ENCODE data around the gene DHRS7B.

DNA sequence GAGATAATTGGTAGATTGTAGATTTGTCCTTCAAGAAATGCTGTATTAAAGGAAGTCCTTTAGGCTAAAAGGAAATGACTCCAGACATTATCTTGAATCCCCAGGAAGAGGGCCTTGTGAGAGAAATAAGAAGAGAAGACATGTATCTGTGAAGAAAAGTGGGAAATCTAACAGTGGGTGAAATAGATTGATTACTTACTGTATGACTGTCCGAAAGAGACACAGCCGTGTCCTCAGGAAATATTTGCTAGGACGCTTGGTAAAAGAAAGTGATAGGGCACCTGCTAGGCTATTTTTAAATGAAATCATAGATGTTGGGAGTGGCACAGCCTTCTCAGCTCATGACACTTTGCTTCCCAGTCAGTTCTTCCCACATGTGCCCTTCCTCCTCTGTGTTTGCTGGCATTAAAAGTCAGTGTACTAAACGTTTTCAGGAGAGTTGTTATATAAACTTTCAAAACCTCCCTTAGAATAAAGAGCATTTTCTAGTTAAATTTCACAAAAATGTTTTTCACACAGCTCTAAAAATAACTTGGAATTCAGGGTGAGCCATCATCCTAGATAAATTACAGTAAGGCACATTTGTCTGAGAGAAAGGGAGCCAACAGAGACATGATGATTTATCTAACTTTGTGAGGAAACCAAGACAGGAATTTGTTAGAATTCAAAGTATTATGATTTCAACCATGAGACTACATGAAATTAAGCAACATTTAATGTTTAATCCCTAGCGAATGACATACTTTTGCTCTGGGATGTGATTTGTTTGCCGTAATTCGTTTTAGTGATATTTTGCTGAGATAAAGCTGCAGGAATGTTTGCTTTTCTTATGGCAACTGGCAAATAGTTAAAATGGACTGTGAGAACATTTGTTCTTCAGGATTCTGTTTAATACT is 35.0 kb downstream of the DHRS7B start:
- TF ChIP-seq CTCF (IDR thresholded peaks at IDR 0.05; ENCODE audit: poor library complexity, severe bottlenecking): no peak
- TF ChIP-seq POLR2AphosphoS5 (IDR thresholded peaks at IDR 0.05): no peak
- no peak for TF ChIP-seq TAF1 (IDR thresholded peaks at IDR 0.05; ENCODE audit: low read depth)
- TF ChIP-seq EZH2 (IDR thresholded peaks at IDR 0.05; ENCODE audit: borderline replicate concordance, insufficient read depth, low read length, poor library complexity, severe bottlenecking): no peak
- TF ChIP-seq MXI1 (conservative IDR thresholded peaks at IDR 0.05; ENCODE audit: poor library complexity, severe bottlenecking): no peak
- TF ChIP-seq, protein P1, sequence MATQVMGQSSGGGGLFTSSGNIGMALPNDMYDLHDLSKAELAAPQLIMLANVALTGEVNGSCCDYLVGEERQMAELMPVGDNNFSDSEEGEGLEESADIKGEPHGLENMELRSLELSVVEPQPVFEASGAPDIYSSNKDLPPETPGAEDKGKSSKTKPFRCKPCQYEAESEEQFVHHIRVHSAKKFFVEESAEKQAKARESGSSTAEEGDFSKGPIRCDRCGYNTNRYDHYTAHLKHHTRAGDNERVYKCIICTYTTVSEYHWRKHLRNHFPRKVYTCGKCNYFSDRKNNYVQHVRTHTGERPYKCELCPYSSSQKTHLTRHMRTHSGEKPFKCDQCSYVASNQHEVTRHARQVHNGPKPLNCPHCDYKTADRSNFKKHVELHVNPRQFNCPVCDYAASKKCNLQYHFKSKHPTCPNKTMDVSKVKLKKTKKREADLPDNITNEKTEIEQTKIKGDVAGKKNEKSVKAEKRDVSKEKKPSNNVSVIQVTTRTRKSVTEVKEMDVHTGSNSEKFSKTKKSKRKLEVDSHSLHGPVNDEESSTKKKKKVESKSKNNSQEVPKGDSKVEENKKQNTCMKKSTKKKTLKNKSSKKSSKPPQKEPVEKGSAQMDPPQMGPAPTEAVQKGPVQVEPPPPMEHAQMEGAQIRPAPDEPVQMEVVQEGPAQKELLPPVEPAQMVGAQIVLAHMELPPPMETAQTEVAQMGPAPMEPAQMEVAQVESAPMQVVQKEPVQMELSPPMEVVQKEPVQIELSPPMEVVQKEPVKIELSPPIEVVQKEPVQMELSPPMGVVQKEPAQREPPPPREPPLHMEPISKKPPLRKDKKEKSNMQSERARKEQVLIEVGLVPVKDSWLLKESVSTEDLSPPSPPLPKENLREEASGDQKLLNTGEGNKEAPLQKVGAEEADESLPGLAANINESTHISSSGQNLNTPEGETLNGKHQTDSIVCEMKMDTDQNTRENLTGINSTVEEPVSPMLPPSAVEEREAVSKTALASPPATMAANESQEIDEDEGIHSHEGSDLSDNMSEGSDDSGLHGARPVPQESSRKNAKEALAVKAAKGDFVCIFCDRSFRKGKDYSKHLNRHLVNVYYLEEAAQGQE (IDR thresholded peaks at IDR 0.05; ENCODE audit: borderline replicate concordance): no peak
- TF ChIP-seq SMC3 (conservative IDR thresholded peaks at IDR 0.05; ENCODE audit: poor library complexity): no peak
